H1 (cell line): ENCODE results near the gene TSPAN32.

ENCODE experiments used
- ATF2 ChIP-seq: IDR thresholded peaks from 2 replicates; pipeline ENCODE4 v1.6.1; 2012; ENCODE audit warnings: low read length, inconsistent platforms
- BRCA1 ChIP-seq: IDR thresholded peaks from 2 replicates; pipeline ENCODE4 v1.6.1; 2012; ENCODE audit warnings: low read depth, low read length, improper control_type of control experiment
- CREB1 ChIP-seq: IDR thresholded peaks from 2 replicates; pipeline ENCODE4 v1.6.1; 2012; ENCODE audit warnings: inconsistent platforms
- CTCF ChIP-seq, 3 experiments: IDR thresholded peaks; 1 replicate in 2 of 3; 2 replicates in 1 of 3; pipeline versions ENCODE4 v1.5.1 to v1.6.1; 2011; ENCODE audit warnings: low read length in 3 of 3, mild to moderate bottlenecking in 3 of 3, inconsistent platforms in 2 of 3, low read depth in 1 of 3, moderate library complexity in 1 of 3; ENCODE audit not compliant: insufficient read depth in 1 of 3; ENCODE audit errors: control extremely low read depth in 1 of 3
- EZH2 ChIP-seq: fragments of 200-600 bp; sonication (generic); IDR thresholded peaks from 2 replicates; pipeline ENCODE4 v1.7.1; 2012; ENCODE audit warnings: low read depth, mild to moderate bottlenecking, moderate library complexity, low read length, inconsistent platforms; ENCODE audit not compliant: severe bottlenecking
- GTF2F1 ChIP-seq: IDR thresholded peaks from 2 replicates; pipeline ENCODE4 v1.6.1; 2012; ENCODE audit warnings: low read depth, low read length, improper control_type of control experiment, borderline replicate concordance
- MAX ChIP-seq: IDR thresholded peaks from 2 replicates; pipeline ENCODE4 v1.6.1; 2012; ENCODE audit warnings: inconsistent platforms
- NANOG ChIP-seq: IDR thresholded peaks from 2 replicates; pipeline ENCODE4 v1.6.1; 2011; ENCODE audit warnings: low read length, low read depth, mild to moderate bottlenecking, inconsistent platforms; ENCODE audit not compliant: insufficient read depth, poor library complexity, severe bottlenecking
- RAD21 ChIP-seq, 2 experiments: IDR thresholded peaks in 1 of 2; conservative IDR thresholded peaks in 1 of 2; 2 replicates each; pipeline ENCODE4 v1.6.1; 2011; ENCODE audit warnings: low read depth in 2 of 2, low read length in 2 of 2, improper control_type of control experiment in 1 of 2, inconsistent platforms in 1 of 2, mild to moderate bottlenecking in 1 of 2, moderate library complexity in 1 of 2
- RFX5 ChIP-seq: IDR thresholded peaks from 2 replicates; pipeline ENCODE4 v1.6.1; 2011; ENCODE audit warnings: low read depth, low read length, improper control_type of control experiment, borderline replicate concordance
- SUZ12 ChIP-seq: fragments of 200-600 bp; sonication (generic); IDR thresholded peaks from 2 replicates; pipeline ENCODE4 v1.6.1; 2012; ENCODE audit warnings: mild to moderate bottlenecking, inconsistent platforms, low read length, moderate library complexity, mixed read lengths
- USF2 ChIP-seq: IDR thresholded peaks from 2 replicates; pipeline ENCODE4 v1.6.1; 2011; ENCODE audit warnings: low read length, improper control_type of control experiment
- ZNF274 ChIP-seq: IDR thresholded peaks from 2 replicates; pipeline ENCODE4 v1.7.0; 2012; ENCODE audit warnings: low read length, borderline replicate concordance; ENCODE audit errors: extremely low read depth

- TF ChIP-seq RAD21 (IDR thresholded peaks at IDR 0.05 in 1 of 2, conservative IDR thresholded peaks at IDR 0.05 in 1 of 2; ENCODE audit: low read depth in 2 of 2, low read length in 2 of 2) (no peak), CREB1 (no peak), NANOG (no peak), MAX (no peak), EZH2 (no peak), ATF2 (no peak), USF2 (no peak), CTCF (IDR thresholded peaks at IDR 0.05; ENCODE audit: control extremely low read depth in 1 of 3, insufficient read depth in 1 of 3, low read depth in 1 of 3, low read length in 3 of 3) (no peak), GTF2F1 (no peak), BRCA1 (no peak), ZNF274 (no peak), SUZ12 (no peak), RFX5 (no peak)
Observed at GRCh38 chr11:2287091-2287490, 14.7 kb upstream of the TSPAN32 start.
